ENCODE results near the gene TESK2.

Gene TESK2, protein sequence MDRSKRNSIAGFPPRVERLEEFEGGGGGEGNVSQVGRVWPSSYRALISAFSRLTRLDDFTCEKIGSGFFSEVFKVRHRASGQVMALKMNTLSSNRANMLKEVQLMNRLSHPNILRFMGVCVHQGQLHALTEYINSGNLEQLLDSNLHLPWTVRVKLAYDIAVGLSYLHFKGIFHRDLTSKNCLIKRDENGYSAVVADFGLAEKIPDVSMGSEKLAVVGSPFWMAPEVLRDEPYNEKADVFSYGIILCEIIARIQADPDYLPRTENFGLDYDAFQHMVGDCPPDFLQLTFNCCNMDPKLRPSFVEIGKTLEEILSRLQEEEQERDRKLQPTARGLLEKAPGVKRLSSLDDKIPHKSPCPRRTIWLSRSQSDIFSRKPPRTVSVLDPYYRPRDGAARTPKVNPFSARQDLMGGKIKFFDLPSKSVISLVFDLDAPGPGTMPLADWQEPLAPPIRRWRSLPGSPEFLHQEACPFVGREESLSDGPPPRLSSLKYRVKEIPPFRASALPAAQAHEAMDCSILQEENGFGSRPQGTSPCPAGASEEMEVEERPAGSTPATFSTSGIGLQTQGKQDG

DNA sequence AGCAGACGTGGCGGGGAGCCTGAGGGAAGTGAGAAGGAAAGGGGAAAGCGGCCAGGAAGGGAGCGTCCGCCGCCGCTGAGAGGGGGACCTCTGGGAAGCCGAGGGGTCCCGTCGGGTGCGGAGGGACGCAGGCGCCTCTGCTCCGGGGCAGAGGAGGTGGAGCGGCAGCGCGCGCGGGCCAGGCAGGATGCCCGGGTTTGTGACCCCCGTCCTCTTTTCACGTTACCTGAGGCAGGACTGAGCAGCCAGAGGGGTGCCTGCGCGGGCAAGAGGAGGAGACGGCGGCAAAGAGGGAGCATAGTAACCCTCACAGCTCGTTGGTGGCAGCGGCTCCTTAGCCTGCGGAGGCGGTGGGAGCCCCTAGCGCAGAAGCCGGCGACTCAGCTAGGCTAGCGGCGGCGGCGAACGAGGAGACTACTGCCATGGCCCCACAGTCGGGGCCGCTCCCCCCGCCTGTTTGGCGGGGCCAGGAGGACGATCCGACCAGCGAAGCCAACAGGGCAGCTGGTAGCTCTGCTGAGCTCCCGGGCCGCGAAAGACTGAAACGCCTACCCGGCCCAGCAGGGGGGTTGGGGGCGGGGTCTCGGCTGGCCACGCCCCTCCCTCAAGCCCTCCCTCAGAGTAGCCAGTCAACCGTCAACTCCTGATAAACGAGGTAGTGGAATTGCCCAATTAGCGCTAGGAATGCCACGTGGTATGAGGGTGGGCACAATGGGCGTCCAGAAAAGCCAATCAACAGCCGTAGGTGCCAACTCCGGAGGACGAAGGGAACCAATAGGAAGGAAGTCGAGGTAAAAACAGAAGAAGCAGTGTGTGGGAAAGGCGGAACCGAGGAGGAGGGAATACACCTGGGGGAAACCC lies at the start of gene TESK2:
TESK2 (minus strand) TSS at position 538 of the 861 bp plus-strand sequence. CDS start 33,378 bp downstream, outside the sequence.
- peak within 1 kb of the TSS; percentile 78 for H3K4me3 ChIP-seq (ENCODE audit: low read depth, low read length)
- DNase-seq (ENCODE audit: low read depth) = peak; percentile 99
- in situ Hi-C loops (cut with HindIII; ENCODE audit: low sequenced_read_pairs) = no loop called here
- TF ChIP-seq CTCF (IDR thresholded peaks at IDR 0.05; ENCODE audit: low read depth, low read length, missing control alignments) = no peak

DNA sequence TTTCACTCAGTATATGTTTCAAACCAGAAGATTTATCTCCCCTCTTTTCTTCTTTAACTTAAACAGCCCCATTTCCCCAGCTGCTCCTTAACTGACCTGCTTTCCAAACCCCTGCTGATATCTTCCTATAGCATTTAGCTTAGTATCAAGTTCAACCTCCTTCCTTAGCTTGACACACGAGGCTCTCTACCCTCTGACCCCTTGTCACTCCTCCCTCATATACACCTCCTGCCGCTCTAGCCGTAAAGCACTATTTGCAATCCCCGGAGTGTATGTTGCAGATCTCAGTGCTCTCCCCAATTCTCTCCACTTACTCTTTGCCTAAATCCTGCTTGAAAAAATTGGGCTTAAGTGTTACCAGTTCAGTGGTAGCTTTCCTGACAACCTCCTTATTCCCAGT lies 45.9 kb upstream of the TESK2 start:
- no peak for DNase-seq (ENCODE audit: low read depth)
- in situ Hi-C loops (cut with HindIII; ENCODE audit: low sequenced_read_pairs) = no loop called here
- no peak for TF ChIP-seq CTCF (IDR thresholded peaks at IDR 0.05; ENCODE audit: low read depth, low read length, missing control alignments)
- H3K4me3 ChIP-seq (ENCODE audit: low read depth, low read length) = no peak overlapping the region

DNA sequence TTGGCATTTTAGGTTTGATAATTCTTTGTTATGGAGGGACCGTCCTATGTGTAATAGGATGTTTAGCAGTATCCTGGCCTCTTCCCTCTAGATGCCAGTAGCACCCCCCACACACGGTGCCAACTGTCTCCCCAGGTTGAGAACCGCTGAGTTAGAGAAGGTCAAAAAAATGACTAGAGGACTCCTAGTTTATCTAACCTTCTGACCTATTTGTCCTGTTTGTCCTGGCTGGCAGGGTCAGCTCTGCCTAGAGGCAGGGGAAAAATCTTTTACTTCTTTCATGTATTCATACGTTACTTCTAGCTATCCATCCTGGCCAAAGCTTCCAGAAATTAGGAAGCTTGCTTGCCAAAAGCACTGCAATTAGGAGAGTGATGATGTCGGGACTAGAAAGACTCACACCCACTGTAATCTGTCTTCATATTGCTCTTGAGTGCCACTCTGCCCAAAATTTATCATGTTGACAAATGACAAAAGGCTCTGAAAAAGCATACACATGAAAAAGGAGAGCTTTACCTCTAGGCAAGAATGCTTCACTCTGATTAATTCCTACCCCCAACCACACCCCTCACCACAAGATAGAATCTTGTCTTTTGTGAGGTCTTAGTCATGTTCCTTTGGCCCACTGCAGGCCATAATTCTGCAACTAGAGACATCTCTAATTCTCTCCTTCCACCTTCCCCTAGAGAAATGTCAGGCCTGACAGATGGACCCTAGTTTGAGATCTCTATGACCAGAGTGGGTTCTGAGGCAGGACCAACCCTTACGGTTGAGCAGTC lies 45.2 kb upstream of the TESK2 start:
- H3K4me3 ChIP-seq (ENCODE audit: low read depth, low read length) = no peak overlapping the region
- TF ChIP-seq CTCF (IDR thresholded peaks at IDR 0.05; ENCODE audit: low read depth, low read length, missing control alignments) = no peak
- in situ Hi-C loops (cut with HindIII; ENCODE audit: low sequenced_read_pairs) = no loop called here
- DNase-seq (ENCODE audit: low read depth) = no peak

DNA sequence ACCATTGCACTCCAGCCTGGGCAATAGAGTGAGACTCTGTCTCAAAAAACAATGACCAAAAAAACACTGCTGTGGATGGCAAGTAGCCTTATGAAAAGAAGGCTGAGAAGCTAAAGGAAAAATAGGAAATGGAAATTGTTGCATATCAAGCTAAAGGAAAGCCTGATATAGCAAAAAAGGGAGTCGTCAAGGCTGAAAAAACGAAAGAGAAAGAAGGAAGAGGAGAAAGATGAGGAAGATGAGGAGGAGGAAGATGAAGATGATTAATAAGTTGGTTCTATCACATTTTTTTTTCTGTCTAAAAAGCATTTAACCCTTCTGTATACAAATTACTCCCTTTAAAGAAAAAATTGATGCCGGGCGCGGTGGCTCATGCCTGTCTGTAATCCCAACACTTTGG lies 40.9 kb upstream of the TESK2 start:
- no peak for TF ChIP-seq CTCF (IDR thresholded peaks at IDR 0.05; ENCODE audit: low read depth, low read length, missing control alignments)

GRCh38 chr1:45530632-45531135 lies 39.7 kb upstream of the TESK2 start:
- in situ Hi-C loops (cut with HindIII; ENCODE audit: low sequenced_read_pairs) = no loop called here
- no peak for TF ChIP-seq CTCF (IDR thresholded peaks at IDR 0.05; ENCODE audit: low read depth, low read length, missing control alignments)
- H3K4me3 ChIP-seq (ENCODE audit: low read depth, low read length) = no peak overlapping the region
- no peak for DNase-seq (ENCODE audit: low read depth)

More for the DNA sequence above, 40.9 kb upstream of the TESK2 start:
- in situ Hi-C loops (cut with HindIII; ENCODE audit: low sequenced_read_pairs) = no loop called here
- H3K4me3 ChIP-seq (ENCODE audit: low read depth, low read length) = no peak overlapping the region
- no peak for DNase-seq (ENCODE audit: low read depth)

All from astrocyte of the cerebellum (primary cell).